GM21360 (cell line): ENCODE data around the gene SLCO2A1.

ENCODE experiments used
- ATAC-seq: cut with Tn5 transposase; IDR thresholded peaks from one replicate; pipeline ENCODE4 v1.9.1; 2021; ENCODE audit warnings: mild to moderate bottlenecking, moderate library complexity; ENCODE audit not compliant: unreplicated experiment

The SLCO2A1 gene

DNA sequence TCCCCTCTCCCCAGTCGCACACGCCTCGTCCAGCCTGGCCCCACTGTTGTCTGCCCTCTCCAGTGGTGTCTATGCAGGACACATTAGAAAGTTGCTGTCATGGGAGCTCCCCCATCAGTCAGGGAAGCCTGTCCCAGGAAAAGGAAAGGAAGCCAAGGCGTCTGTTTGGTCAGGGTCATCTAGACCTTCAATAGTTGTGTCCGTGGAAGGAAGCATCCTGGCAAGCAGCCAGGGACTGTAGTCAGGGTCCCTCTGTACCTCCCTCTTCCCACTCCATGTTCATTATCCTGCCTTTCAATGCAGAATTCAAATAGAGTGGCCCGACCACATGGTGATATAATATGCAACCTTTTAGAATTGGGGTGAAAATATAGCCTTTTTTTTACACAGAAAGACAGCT lies 73.4 kb downstream of the SLCO2A1 start:
- ATAC-seq: no peak

DNA sequence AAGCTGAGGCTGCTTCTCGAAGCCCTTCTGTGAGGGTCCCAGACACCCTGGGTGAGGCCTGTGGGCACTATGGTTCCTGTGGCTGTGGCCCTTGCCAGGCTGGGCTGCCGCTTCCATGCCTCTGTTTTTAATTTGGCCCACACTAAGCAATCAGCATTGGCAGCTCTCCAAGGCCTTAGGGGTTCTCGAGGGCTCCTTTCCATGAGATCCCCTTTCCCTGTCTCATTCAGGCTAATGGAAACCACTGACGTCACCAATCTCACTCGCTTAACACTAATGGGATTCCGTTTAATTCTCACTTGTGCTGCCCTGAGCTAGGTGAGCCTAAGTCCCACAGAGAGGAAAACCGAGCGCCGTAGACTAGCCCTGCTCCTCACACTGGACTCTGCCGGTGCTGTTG lies 73.8 kb downstream of the SLCO2A1 start:
- no peak for ATAC-seq

DNA sequence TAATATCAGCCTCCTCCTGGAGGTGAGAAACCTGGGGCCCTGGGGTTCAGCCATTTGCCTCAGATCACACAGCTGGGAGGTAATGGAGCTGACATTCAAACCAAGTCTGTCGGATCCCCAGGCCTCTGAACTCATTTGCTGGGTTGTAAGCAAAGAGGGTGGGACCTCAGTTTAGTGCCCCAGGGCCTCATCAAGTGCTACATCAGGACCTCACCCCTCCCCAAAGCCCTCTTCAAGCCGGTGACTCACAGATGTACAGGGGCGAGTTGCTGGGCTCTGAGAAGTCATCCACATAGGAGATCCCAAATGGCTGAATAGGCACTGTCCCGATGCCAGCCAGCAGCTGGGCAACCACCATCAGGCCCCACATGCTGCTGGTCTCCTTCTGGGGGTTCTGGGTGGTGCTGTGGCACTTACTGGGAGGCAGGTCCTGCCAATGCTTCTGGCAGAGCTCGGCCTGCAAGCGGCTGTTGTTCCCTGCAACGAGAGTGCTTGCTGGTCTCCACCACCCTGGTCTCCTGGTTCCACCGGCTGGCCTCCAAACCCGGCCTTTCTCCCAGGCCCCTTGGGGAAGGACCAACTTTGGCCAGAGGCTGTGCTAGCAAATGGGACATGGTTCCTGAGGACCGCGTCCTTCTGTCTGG lies 74.9 kb downstream of the SLCO2A1 start:
- no peak for ATAC-seq

DNA sequence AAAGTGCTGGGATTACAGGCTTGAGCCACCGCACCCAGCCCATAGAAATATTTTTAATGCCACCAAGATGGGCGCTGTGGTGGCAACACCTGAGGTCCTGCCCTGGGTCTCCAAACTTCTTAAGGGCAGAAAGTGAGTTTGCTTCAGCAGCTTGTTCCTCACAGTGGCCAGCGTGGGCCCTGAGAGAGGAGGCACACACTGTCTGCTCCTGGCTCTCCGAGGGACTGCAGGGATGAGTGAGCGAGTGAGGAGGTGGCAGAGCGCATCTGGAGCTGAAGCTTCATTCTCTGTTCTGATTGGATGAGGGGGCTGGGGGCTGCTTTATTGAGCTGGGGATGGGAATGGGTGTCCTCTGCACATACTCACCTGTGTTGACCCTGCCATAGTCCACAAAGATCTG lies 76.4 kb downstream of the SLCO2A1 start:
- no peak for ATAC-seq

- ATAC-seq: no peak
These were observed 80.3 kb downstream of the SLCO2A1 start for GRCh38 chr3:133949438-133949837.

DNA sequence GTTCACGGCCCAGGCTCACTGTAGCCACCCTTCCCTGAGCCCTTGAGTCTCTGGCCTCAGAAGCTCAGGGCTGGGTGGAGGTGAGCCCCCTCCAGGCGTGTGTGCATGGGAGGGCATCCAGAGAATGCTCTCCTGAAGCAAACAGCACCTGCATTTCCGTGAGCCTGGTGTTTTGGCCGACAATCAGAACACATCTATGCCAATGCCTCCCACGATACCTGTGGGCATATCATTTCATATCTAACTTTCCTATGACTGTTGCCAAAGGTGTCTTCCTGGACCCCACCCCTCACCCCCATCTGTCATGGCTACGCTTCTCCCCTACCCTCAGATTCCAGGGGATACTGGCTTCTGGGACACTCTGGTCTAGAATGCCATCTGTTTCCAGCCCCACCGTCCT lies 80.7 kb downstream of the SLCO2A1 start:
- ATAC-seq: no peak

- no peak for ATAC-seq
These were observed 81.5 kb downstream of the SLCO2A1 start for GRCh38 chr3:133948131-133948810.

DNA sequence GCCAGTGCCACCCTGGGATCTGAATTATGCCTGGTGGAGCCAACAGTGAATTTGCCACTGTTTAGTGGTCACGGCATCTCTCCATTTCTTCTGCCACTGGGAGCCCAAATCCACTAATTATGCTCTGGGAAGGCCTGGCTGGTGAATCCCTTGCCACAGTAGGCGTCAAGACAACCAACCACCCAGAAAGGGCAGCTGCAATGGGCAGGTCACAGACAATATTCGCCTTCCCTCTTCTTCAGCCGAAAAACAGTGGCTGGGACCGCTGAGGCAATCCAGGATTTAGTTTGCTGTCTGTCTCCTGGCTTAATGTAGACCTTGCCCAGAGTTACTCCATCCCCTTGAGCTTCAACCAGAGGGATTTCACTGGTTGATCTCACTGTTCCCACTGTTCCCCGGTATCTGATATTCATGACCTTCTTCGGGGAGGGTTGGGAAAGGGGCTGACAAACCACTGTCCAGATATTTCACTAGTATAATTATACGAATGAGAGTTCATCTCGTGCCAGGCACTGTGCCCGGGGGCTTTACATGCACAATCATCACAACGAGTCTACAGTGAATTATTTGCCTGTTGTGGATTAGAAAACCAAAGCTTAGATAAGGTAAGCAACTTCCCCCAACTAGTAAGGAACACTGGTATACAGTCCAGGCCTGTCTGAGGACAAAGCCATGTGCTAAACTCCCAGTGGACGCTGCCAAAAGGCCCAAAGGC lies 84.2 kb downstream of the SLCO2A1 start:
- ATAC-seq: no peak

- ATAC-seq: no peak
These were observed 84.9 kb downstream of the SLCO2A1 start for GRCh38 chr3:133944641-133945380.

DNA sequence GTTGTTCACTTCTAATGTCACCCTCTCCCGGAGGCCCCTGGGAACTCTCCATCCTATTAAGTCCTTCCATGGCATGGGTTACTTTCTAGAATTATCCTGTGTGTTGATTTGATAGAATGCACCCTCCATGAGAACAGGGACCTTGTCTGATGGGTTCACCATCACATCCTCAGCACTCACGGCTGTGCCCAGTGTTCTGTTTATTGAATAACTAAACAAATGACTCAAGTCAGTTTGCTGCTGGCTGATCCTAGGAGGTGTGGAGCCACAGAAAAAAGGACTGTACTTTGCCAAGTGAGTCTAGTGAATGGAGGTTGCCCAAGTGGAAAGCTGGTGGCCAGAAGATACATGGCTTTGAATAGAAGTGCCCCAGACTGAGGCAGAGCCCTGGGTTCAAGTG lies 85.5 kb downstream of the SLCO2A1 start:
- no peak for ATAC-seq

DNA sequence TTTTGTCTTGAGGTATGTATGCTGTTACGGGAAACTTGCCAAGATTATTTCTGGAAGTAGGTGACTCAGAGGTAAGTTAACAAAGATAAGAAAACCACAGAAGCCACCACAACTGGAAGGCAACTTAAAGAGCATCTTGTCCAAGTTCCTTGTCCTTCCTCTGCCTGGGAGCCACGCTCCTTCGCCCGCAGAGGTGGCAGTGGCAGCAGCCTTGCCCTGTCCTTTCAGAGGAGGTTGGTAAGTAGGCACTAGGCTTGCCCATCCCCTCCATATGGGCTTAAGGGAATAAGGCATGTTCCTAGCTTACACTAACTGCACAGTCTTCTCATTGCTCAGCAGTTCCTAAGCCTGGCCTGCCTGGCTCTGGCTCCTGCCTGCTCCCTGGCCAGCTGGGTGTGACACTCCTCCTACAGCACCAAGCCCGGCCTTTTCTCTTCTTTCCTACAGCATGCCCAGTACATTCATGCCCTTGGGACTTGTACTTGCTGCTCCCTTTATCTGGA lies 86.0 kb downstream of the SLCO2A1 start:
- no peak for ATAC-seq

- ATAC-seq: no peak
These were observed 86.6 kb downstream of the SLCO2A1 start for GRCh38 chr3:133943031-133943535.

GRCh38 chr3:133941415-133941821 lies 88.3 kb downstream of the SLCO2A1 start:
- ATAC-seq: no peak

DNA sequence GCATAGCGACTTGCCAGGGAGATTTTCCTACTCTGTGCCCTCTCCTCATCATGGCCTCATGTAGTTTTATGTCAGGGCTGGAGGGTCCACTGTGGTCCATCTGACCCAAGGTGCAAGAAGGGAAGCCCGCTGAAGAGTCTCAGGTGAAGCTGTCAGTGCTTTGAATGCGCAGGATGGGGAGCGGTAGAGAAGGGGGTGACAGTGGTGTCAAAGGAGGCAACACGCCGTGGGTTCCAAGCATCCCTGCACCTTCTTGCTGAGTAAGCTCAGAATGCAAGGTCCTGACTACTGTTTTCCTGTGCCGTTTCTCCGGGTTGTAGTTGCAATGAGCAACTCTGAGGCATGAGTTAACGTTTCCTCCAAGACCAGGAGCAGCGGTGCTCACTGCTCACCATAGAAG lies 89.2 kb downstream of the SLCO2A1 start:
- ATAC-seq: no peak

DNA sequence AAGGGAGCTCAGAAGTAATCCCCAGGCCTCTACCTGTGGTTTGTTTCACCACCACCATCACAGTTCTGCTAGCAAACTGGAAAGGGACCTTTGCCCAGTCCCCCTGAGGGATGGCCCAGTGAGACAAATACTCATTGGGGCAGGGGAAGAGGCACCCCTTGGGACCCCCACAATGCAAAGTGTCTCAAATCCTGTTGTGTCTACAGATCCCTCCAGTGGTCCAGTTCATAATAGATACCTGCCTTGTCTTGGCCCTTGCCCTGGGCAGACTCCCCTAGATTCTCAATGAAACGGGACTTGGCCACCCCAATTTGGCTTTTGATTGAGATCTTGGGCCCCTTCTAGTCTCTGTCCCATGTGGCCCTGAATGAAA lies 90.3 kb downstream of the SLCO2A1 start:
- no peak for ATAC-seq

DNA sequence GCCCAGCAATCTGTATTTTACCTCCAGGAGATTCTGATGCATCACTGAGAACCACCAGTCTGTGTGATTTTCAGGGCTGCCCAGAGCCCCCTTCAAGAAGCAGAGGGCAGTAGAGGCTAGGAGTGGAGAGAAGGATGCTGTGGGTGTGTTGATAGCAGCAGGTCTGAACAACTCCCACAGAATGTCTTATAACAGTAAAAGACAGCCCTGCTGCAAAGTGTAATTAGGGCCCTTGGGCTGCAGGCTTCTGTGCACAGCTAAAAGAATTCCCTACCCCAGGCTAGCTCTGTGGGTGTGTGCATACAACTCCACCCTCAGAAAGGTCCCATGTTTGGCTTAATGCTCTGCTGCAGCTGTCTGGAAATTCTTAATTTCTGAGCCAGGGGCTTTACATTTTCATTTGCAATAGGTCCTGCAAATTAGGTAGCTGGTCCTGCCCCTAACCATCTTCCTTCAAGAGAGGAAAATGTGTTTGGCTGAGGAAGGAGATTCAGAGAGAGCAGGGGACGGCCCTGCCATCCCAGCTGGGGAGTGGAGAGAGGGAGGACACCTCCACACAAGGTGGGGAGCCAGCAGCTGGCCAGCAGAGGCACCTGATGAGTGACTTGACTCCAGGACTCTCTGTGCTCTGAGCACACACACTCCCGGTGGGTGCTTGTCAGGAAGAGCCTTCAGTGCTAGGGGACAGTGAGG lies 90.8 kb downstream of the SLCO2A1 start:
- ATAC-seq: no peak

DNA sequence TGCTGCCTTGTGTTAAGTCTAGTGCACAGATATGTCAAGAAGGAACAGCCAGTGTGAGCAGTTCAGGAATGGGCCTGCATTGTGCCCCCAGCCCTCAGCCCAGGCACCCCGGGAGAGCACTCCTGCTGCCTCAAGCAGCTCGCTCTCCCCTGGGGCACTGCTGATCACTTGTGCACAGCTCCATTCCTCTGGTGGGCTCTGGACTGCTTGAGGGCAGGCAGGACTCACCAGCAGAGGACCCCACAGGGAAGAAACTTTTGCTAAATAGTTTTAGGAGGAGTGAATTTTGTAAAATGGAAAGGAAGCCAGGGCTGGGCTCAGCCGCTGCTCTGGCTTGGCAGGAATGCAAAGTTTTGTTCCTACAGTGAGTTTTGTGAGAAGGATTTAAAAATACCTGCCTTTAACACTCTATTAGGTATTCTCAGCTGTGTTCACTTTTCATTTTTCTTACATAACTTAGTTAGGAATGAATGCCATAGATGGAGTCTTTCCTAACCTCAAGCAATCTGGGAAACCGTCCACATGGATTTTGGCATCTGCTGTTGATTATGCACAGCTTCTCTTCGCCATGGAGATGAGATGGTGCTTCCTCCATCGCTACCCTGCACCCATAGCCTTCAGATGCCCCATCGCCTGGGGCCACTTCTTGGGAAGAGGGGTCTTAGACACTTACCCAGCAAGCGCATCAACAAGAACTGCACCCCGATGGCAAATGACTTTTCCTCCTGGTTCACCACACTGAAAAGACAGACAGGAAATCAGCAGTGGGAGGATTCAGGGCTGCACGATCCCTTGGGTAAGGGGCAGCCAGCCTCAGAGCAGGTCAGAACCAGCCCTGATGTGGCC lies 91.7 kb downstream of the SLCO2A1 start:
- no peak for ATAC-seq

DNA sequence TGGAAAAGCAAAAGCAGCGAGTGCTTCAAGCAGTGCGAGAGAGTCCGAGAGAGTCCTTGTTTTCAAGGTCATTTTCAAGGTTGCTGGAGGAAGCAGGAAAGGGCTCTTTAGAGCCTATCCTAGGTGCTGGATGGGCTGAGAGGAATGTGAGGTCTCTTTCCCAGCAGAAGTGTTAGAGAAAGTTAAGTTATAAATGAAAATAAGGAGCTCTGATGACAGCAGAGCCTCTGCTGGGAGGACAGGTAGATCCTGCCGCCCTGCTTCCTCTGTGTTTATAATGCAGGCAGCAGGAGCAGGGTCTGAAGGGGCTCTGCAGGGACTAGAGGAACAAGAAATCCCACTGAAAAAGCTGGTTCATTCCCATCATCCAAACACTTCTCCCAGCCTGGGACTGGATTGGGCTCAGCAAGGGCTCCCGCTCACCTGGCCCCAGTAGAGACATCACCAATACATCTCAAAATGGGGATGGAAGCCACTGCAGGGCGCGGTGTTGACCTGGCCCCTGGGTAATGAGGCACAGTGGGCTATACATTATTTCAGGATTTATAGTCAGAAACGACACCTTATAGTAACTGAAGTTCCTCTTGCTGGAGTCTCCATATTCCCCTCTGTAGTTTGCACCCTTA lies 92.6 kb downstream of the SLCO2A1 start:
- ATAC-seq: no peak
